Hepatocyte (in vitro differentiated cells): ENCODE measurements around the gene TLR9. TPM values are rescaled to one million over a fixed set of nuclear protein-coding genes. Genes with fewer than 3 reads are reported as not detected.

Source experiments
- DNase-seq: peaks from one replicate; pipeline ENCODE4 v3.0.0-alpha.2; 2016; ENCODE audit warnings: low spot score
- H2AFZ ChIP-seq: fragments of 200-600 bp; sonication (generic); 2 replicates; pipeline ENCODE4 v1.6.0; 2016; ENCODE audit warnings: antibody characterized with exemption, mild to moderate bottlenecking
- H3K27ac ChIP-seq: fragments of 200-600 bp; sonication (generic); 2 replicates; pipeline ENCODE4 v1.5.1; 2016; ENCODE audit warnings: mild to moderate bottlenecking
- H3K27me3 ChIP-seq: fragments of 200-600 bp; sonication (generic); 2 replicates; pipeline ENCODE4 v1.6.1; 2016
- H3K36me3 ChIP-seq: fragments of 200-600 bp; sonication (generic); replicated peaks from 2 replicates; pipeline ENCODE4 v1.5.1; 2016; ENCODE audit warnings: low read depth; ENCODE audit not compliant: insufficient read depth
- H3K4me1 ChIP-seq: fragments of 200-600 bp; sonication (generic); 2 replicates; pipeline ENCODE4 v1.5.1; 2016; ENCODE audit warnings: mild to moderate bottlenecking, moderate library complexity; ENCODE audit not compliant: insufficient read depth
- H3K4me2 ChIP-seq: fragments of 200-600 bp; sonication (generic); 2 replicates; pipeline ENCODE4 v1.6.0; 2016
- H3K4me3 ChIP-seq: fragments of 200-600 bp; sonication (generic); 2 replicates; pipeline ENCODE4 v1.5.1; 2016; ENCODE audit warnings: mild to moderate bottlenecking
- H3K79me2 ChIP-seq: fragments of 200-600 bp; sonication (generic); 2 replicates; pipeline ENCODE4 v1.6.0; 2017; ENCODE audit warnings: mild to moderate bottlenecking
- H3K9me2 ChIP-seq: fragments of 200-600 bp; sonication (generic); replicated peaks from 2 replicates; pipeline ENCODE4 v1.6.0; 2017; ENCODE audit warnings: mild to moderate bottlenecking; ENCODE audit not compliant: insufficient read depth
- H3K9me3 ChIP-seq: fragments of 200-600 bp; sonication (generic); 2 replicates; pipeline ENCODE4 v1.5.1; 2016; ENCODE audit warnings: low read depth, mild to moderate bottlenecking
- H4K20me1 ChIP-seq: fragments of 200-600 bp; sonication (generic); 2 replicates; pipeline ENCODE4 v1.6.0; 2016; ENCODE audit warnings: mild to moderate bottlenecking; ENCODE audit not compliant: insufficient read depth, poor library complexity, severe bottlenecking
- EZH2 ChIP-seq: fragments of 200-600 bp; sonication (generic); IDR thresholded peaks from 2 replicates; pipeline ENCODE4 v1.6.1; 2016; ENCODE audit warnings: antibody characterized with exemption, mild to moderate bottlenecking, borderline replicate concordance
- EZH2phosphoT487 ChIP-seq: fragments of 200-600 bp; sonication (generic); IDR thresholded peaks from one replicate; pipeline ENCODE4 v1.6.1; 2018; ENCODE audit warnings: antibody characterized with exemption, mild to moderate bottlenecking, low read depth, moderate library complexity; ENCODE audit not compliant: unreplicated experiment, severe bottlenecking
- WGBS: methylation state at CpG from one replicate; pipeline ENCODE4 v1.1.6; 2016; ENCODE audit warnings: low lambda C conversion rate; ENCODE audit errors: missing lambda C conversion rate; 5-methylcytosine and 5-hydroxymethylcytosine counted together
- polyA plus RNA-seq: library from polyadenylated mRNA; unstranded; fragments of >200 nt; fragmentation: Nextera tagmentation; extraction: Ambion mirVana; gene quantifications from 2 replicates; pipeline ENCODE4 v1.2.1, GENCODE V29; 2016
- total RNA-seq: library from RNA; depleted of rRNA; stranded (reverse); fragments of >200 nt; gene quantifications from 2 replicates; pipeline ENCODE4 v1.2.3, GENCODE V29; 2014
- TF ChIP-seq, protein P1 (sequence below): fragments of 200-600 bp; sonication (generic); IDR thresholded peaks from 2 replicates; pipeline ENCODE4 v1.5.1; 2016; ENCODE audit warnings: antibody characterized with exemption, mild to moderate bottlenecking; ENCODE audit not compliant: poor library complexity

TLR9 gene
- total and polyA plus RNA-seq, 2 experiments from 2014 or later: not detected

DNA sequence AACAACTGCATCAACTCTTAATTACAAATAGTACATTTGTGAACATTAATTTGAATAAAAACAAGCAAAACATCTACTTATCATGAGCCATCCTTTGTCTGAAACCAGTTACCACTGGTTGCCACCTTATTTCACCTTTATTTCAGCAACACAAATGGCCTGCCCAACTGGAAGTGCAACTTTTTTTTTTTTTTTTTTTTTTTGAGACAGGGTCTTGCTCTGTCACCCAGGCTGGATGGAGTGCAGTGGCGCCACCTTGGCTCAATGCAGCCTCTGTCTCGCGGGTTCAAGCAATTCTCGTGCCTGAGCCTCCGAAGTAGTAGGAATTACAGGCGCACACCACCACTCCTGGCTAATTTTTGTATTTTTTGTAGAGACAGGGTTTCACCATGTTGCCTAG, 39.9 kb upstream of the TLR9 start:
- Histone ChIP-seq H4K20me1 (peaks cover 65% of the 10 kb centered on the region), H3K9me2 (no peaks in the 10 kb centered on the region), H3K4me2 (no peak overlapping the region), H3K27ac (no peak overlapping the region), H3K4me1 (no peaks in the 10 kb centered on the region), H3K27me3 (no peaks in the 10 kb centered on the region), H3K36me3 (peaks cover 4% of the 10 kb centered on the region), H3K9me3 (no peaks in the 10 kb centered on the region), H3K79me2 (peaks cover 96% of the 10 kb centered on the region), H3K4me3 (no peak overlapping the region), H2AFZ (no peak overlapping the region)
- TF ChIP-seq EZH2phosphoT487 (no peak), EZH2 (no peak)
- TF ChIP-seq, protein P1, sequence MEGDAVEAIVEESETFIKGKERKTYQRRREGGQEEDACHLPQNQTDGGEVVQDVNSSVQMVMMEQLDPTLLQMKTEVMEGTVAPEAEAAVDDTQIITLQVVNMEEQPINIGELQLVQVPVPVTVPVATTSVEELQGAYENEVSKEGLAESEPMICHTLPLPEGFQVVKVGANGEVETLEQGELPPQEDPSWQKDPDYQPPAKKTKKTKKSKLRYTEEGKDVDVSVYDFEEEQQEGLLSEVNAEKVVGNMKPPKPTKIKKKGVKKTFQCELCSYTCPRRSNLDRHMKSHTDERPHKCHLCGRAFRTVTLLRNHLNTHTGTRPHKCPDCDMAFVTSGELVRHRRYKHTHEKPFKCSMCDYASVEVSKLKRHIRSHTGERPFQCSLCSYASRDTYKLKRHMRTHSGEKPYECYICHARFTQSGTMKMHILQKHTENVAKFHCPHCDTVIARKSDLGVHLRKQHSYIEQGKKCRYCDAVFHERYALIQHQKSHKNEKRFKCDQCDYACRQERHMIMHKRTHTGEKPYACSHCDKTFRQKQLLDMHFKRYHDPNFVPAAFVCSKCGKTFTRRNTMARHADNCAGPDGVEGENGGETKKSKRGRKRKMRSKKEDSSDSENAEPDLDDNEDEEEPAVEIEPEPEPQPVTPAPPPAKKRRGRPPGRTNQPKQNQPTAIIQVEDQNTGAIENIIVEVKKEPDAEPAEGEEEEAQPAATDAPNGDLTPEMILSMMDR: no peak
- DNase-seq: no peak
- 94% methylated on average over 6 of the region's 6 CpGs for WGBS

DNA sequence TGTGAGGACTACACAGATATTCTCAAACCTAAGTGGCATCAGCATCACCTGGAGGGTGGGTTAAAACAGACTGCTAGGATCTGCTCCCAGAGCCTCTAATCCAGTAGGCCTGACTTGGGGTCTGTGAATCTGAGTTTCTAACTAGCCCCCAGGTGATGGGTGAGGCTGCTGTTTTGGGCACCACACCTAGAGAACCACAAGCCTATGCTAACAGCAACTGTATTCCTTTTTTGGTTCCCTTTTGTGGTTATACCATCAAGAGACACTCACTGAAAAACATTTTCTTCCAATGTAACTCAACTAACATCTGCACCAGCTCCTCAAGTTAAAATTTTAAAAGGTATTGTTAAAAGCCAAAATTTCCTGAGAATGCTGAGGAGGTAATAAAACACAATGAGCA, 37.0 kb upstream of the TLR9 start:
- no peaks in the 10 kb centered on the region for H3K4me1 ChIP-seq

DNA sequence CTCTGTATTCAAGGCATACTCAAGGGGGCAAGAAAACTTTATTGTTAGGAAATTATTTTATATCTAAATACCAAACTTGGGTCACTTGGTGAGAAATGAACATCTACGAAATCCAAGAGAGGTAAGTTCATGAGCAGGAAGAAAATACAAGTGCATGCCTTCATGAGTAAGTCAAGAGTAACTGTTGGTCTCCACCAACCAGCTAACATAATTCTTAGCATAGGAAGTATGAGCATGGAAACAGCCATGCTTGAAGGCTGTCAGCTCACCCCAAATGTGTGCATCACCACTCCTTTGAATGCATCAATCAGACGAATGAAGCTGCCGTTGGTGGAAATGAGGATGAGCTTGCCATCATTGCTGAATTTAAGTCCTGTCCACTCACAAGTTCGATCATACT, 34.0 kb upstream of the TLR9 start:
- H3K4me3 ChIP-seq: no peak overlapping the region
- H2AFZ ChIP-seq: no peak overlapping the region
- peaks cover 28% of the 10 kb centered on the region for H4K20me1 ChIP-seq
- H3K9me2 ChIP-seq: no peaks in the 10 kb centered on the region
- no peak overlapping the region for H3K4me2 ChIP-seq
- 93% methylated on average over 4 of the region's 4 CpGs for WGBS
- no peaks in the 10 kb centered on the region for H3K27me3 ChIP-seq
- H3K27ac ChIP-seq: no peak overlapping the region
- H3K4me1 ChIP-seq: no peaks in the 10 kb centered on the region
- H3K36me3 ChIP-seq: no peaks in the 10 kb centered on the region
- no peak for DNase-seq
- TF ChIP-seq, protein P1: no peak
- no peak for TF ChIP-seq EZH2phosphoT487
- TF ChIP-seq EZH2: no peak
- peaks cover 60% of the 10 kb centered on the region for H3K79me2 ChIP-seq
- no peaks in the 10 kb centered on the region for H3K9me3 ChIP-seq

More for the DNA sequence above, 37.0 kb upstream of the TLR9 start:
- H3K27me3 ChIP-seq: no peaks in the 10 kb centered on the region
- no peak for TF ChIP-seq EZH2phosphoT487
- TF ChIP-seq, protein P1: no peak
- no peak for TF ChIP-seq EZH2
- no peak overlapping the region for H3K4me3 ChIP-seq
- H3K9me2 ChIP-seq: no peaks in the 10 kb centered on the region
- peaks cover 4% of the 10 kb centered on the region for H3K36me3 ChIP-seq
- H3K79me2 ChIP-seq: peaks cover 77% of the 10 kb centered on the region
- H4K20me1 ChIP-seq: peaks cover 35% of the 10 kb centered on the region
- H3K9me3 ChIP-seq: no peaks in the 10 kb centered on the region
- no peak overlapping the region for H2AFZ ChIP-seq
- no peak overlapping the region for H3K27ac ChIP-seq
- DNase-seq: no peak
- no peak overlapping the region for H3K4me2 ChIP-seq

DNA sequence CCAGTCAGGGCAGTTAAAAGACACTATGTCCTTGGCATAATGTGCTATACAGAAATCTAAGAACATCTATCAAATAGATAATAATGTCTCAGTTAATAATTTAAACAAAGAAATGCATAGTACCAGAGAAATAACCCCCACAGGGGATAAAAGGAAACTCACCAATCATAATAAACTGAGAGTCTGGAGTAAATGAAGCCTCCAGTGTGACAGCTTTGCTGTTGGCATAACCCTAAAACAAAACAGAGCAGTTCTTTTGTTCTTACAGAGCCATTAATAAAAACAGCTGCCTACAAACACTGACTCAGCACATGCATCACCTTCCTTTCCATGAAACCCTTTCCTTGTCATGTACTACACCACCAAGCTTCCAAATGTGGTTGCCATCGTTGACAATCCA, 33.6 kb upstream of the TLR9 start:
- H3K79me2 ChIP-seq: peaks cover 56% of the 10 kb centered on the region
- H3K36me3 ChIP-seq: no peaks in the 10 kb centered on the region

More for the DNA sequence above, 33.6 kb upstream of the TLR9 start:
- no peak overlapping the region for H2AFZ ChIP-seq
- 87% methylated on average over 1 of the region's 1 CpG for WGBS
- DNase-seq: no peak
- no peaks in the 10 kb centered on the region for H3K27me3 ChIP-seq
- no peak overlapping the region for H3K27ac ChIP-seq
- no peaks in the 10 kb centered on the region for H3K9me3 ChIP-seq
- peaks cover under 1% of the 10 kb centered on the region for H3K4me1 ChIP-seq
- no peak overlapping the region for H3K4me3 ChIP-seq
- H3K9me2 ChIP-seq: no peaks in the 10 kb centered on the region
- H3K4me2 ChIP-seq: no peak overlapping the region
- peaks cover 24% of the 10 kb centered on the region for H4K20me1 ChIP-seq
- TF ChIP-seq, protein P1: no peak
- TF ChIP-seq EZH2 (no peak), EZH2phosphoT487 (no peak)
